GM10847 (cell line): Measurements from ENCODE around the gene PSTPIP2.

ENCODE experiments used
- POLR2A ChIP-seq: IDR thresholded peaks from 2 replicates; pipeline ENCODE4 v1.6.1; 2011; ENCODE audit not compliant: insufficient read length; ENCODE audit errors: extremely low read depth

The PSTPIP2 gene

GRCh38 chr18:46019936-46020335 is 52.1 kb downstream of the PSTPIP2 start:
- no peak for TF ChIP-seq POLR2A

- TF ChIP-seq POLR2A = no peak
Observed at GRCh38 chr18:46013484-46014189, 58.4 kb downstream of the PSTPIP2 start.

GRCh38 chr18:46010676-46011075 is 61.4 kb downstream of the PSTPIP2 start:
- TF ChIP-seq POLR2A = no peak

GRCh38 chr18:46010050-46010449 is 62.0 kb downstream of the PSTPIP2 start:
- no peak for TF ChIP-seq POLR2A

- no peak for TF ChIP-seq POLR2A
Observed at GRCh38 chr18:46009125-46009840, 62.8 kb downstream of the PSTPIP2 start.

- no peak for TF ChIP-seq POLR2A
Observed at GRCh38 chr18:46008531-46008930, 63.5 kb downstream of the PSTPIP2 start.

- TF ChIP-seq POLR2A = no peak
Observed at GRCh38 chr18:46007165-46007564, 64.9 kb downstream of the PSTPIP2 start.

- TF ChIP-seq POLR2A = no peak
Observed at GRCh38 chr18:46002934-46003333, 69.1 kb downstream of the PSTPIP2 start.

GRCh38 chr18:46001892-46002291 is 70.2 kb downstream of the PSTPIP2 start:
- no peak for TF ChIP-seq POLR2A

- no peak for TF ChIP-seq POLR2A
Observed at GRCh38 chr18:46001074-46001473, 71.0 kb downstream of the PSTPIP2 start.

- no peak for TF ChIP-seq POLR2A
Observed at GRCh38 chr18:45999536-45999935, 72.5 kb downstream of the PSTPIP2 start.

GRCh38 chr18:45998244-45998643 is 73.8 kb downstream of the PSTPIP2 start:
- TF ChIP-seq POLR2A = no peak

- no peak for TF ChIP-seq POLR2A
Observed at GRCh38 chr18:45997700-45998151, 74.3 kb downstream of the PSTPIP2 start.

- no peak for TF ChIP-seq POLR2A
Observed at GRCh38 chr18:45995461-45995860, 76.6 kb downstream of the PSTPIP2 start.

GRCh38 chr18:45993438-45993837 is 78.6 kb downstream of the PSTPIP2 start:
- TF ChIP-seq POLR2A = no peak

GRCh38 chr18:45991788-45992187 is 80.3 kb downstream of the PSTPIP2 start:
- TF ChIP-seq POLR2A = no peak
